Measurements from ENCODE around the gene SURF6.

Gene SURF6

GRCh38 chr9:133369933-133370332 lies 33.9 kb upstream of the SURF6 start:
- ChIA-PET POLR2A (interaction anchor here (1.7 kb wide), 1 partner anchor 22 kb away, joined by 6 read pairs; the partner anchor contains the start of genes MED22 and RPL7A), CTCF (no interaction called here)
- DNase-seq (ENCODE audit: extremely low spot score): no peak
- TF ChIP-seq TARDBP (IDR thresholded peaks at IDR 0.05): no peak
- TF ChIP-seq HDGF (IDR thresholded peaks at IDR 0.05; ENCODE audit: borderline replicate concordance): no peak
- TF ChIP-seq NFRKB (IDR thresholded peaks at IDR 0.05): no peak
- TF ChIP-seq ELF4 (IDR thresholded peaks at IDR 0.05): no peak
- TF ChIP-seq ZNF384 (IDR thresholded peaks at IDR 0.05): no peak
- no peak for TF ChIP-seq L3MBTL2 (conservative IDR thresholded peaks at IDR 0.05)
- TF ChIP-seq ARNT (IDR thresholded peaks at IDR 0.05): no peak
- no peak for TF ChIP-seq SP1 (IDR thresholded peaks at IDR 0.05)

GRCh38 chr9:133369422-133369821 lies 33.4 kb upstream of the SURF6 start:
- TF ChIP-seq ARNT (IDR thresholded peaks at IDR 0.05) (no peak), SUZ12 (IDR thresholded peaks at IDR 0.05) (no peak), L3MBTL2 (conservative IDR thresholded peaks at IDR 0.05) (no peak), NFRKB (IDR thresholded peaks at IDR 0.05) (no peak), SP1 (IDR thresholded peaks at IDR 0.05) (no peak), ZNF384 (IDR thresholded peaks at IDR 0.05) (no peak), CTBP1 (IDR thresholded peaks at IDR 0.05; ENCODE audit: borderline replicate concordance) (no peak), PKNOX1 (IDR thresholded peaks at IDR 0.05) (no peak), HDGF (IDR thresholded peaks at IDR 0.05; ENCODE audit: borderline replicate concordance) (no peak), FOXM1 (IDR thresholded peaks at IDR 0.05; ENCODE audit: borderline replicate concordance) (no peak), BHLHE40 (IDR thresholded peaks at IDR 0.05; ENCODE audit: borderline replicate concordance) (no peak), FOXK2 (IDR thresholded peaks at IDR 0.05) (no peak)
- DNase-seq (ENCODE audit: extremely low spot score): no peak
- ChIA-PET CTCF (no interaction called here), POLR2A (interaction anchor here (0.5 kb wide), 1 partner anchor 9 kb away, joined by 3 read pairs; no protein-coding TSS in a partner anchor)

GRCh38 chr9:133368249-133368881 lies 32.4 kb upstream of the SURF6 start:
- CTCF ChIA-PET: no interaction called here
- TF ChIP-seq SUZ12 (IDR thresholded peaks at IDR 0.05) (no peak), NFRKB (IDR thresholded peaks at IDR 0.05) (no peak), ZNF384 (IDR thresholded peaks at IDR 0.05) (no peak), HDGF (IDR thresholded peaks at IDR 0.05; ENCODE audit: borderline replicate concordance) (no peak), L3MBTL2 (conservative IDR thresholded peaks at IDR 0.05) (no peak), FOXM1 (IDR thresholded peaks at IDR 0.05; ENCODE audit: borderline replicate concordance) (no peak), BHLHE40 (IDR thresholded peaks at IDR 0.05; ENCODE audit: borderline replicate concordance) (no peak), LEF1 (IDR thresholded peaks at IDR 0.05; ENCODE audit: borderline replicate concordance) (no peak), FOXA1 (IDR thresholded peaks at IDR 0.05) (no peak), ARNT (IDR thresholded peaks at IDR 0.05) (no peak), SP1 (IDR thresholded peaks at IDR 0.05) (no peak), FOXK2 (IDR thresholded peaks at IDR 0.05) (no peak), PKNOX1 (IDR thresholded peaks at IDR 0.05) (no peak), TARDBP (IDR thresholded peaks at IDR 0.05) (no peak), CTBP1 (IDR thresholded peaks at IDR 0.05; ENCODE audit: borderline replicate concordance) (no peak), ELF4 (IDR thresholded peaks at IDR 0.05) (no peak)
- DNase-seq (ENCODE audit: extremely low spot score): no peak
- POLR2A ChIA-PET: interaction anchor here (0.6 to 1.2 kb wide), 2 partner anchors 9 to 20 kb away, joined by 3 to 5 read pairs; partner anchors contain the start of genes MED22 and RPL7A

- ChIA-PET POLR2A (interaction anchor here (1.2 kb wide), 1 partner anchor 20 kb away, joined by 5 read pairs; the partner anchor contains the start of genes MED22 and RPL7A), CTCF (no interaction called here)
- DNase-seq (ENCODE audit: extremely low spot score): no peak
- no peak for TF ChIP-seq FOXA1 (IDR thresholded peaks at IDR 0.05)
- TF ChIP-seq FOXM1 (IDR thresholded peaks at IDR 0.05; ENCODE audit: borderline replicate concordance): no peak
- TF ChIP-seq TARDBP (IDR thresholded peaks at IDR 0.05): no peak
- TF ChIP-seq L3MBTL2 (conservative IDR thresholded peaks at IDR 0.05): no peak
- TF ChIP-seq ARNT (IDR thresholded peaks at IDR 0.05): no peak
- no peak for TF ChIP-seq SUZ12 (IDR thresholded peaks at IDR 0.05)
- TF ChIP-seq NFRKB (IDR thresholded peaks at IDR 0.05): no peak
- TF ChIP-seq LEF1 (IDR thresholded peaks at IDR 0.05; ENCODE audit: borderline replicate concordance): no peak
- TF ChIP-seq PKNOX1 (IDR thresholded peaks at IDR 0.05): no peak
- no peak for TF ChIP-seq FOXK2 (IDR thresholded peaks at IDR 0.05)
- TF ChIP-seq SP1 (IDR thresholded peaks at IDR 0.05): no peak
- no peak for TF ChIP-seq ELF4 (IDR thresholded peaks at IDR 0.05)
- TF ChIP-seq BHLHE40 (IDR thresholded peaks at IDR 0.05; ENCODE audit: borderline replicate concordance): no peak
- no peak for TF ChIP-seq HDGF (IDR thresholded peaks at IDR 0.05; ENCODE audit: borderline replicate concordance)
Measured at GRCh38 chr9:133367778-133368177, 31.8 kb upstream of the SURF6 start.

GRCh38 chr9:133367221-133367620 lies 31.2 kb upstream of the SURF6 start:
- no peak for DNase-seq (ENCODE audit: extremely low spot score)
- ChIA-PET CTCF (no interaction called here), POLR2A (no interaction called here)
- no peak for TF ChIP-seq FOXK2 (IDR thresholded peaks at IDR 0.05)
- TF ChIP-seq LEF1 (IDR thresholded peaks at IDR 0.05; ENCODE audit: borderline replicate concordance): no peak

GRCh38 chr9:133366435-133366834 lies 30.4 kb upstream of the SURF6 start:
- POLR2A ChIA-PET: interaction anchor here (0.7 to 2.3 kb wide), 2 partner anchors 12 to 19 kb away, joined by 3 to 7 read pairs; partner anchors contain the start of genes MED22 and RPL7A
- no peak for DNase-seq (ENCODE audit: extremely low spot score)
- TF ChIP-seq HDGF (IDR thresholded peaks at IDR 0.05; ENCODE audit: borderline replicate concordance) (no peak), BHLHE40 (IDR thresholded peaks at IDR 0.05; ENCODE audit: borderline replicate concordance) (no peak), CTBP1 (IDR thresholded peaks at IDR 0.05; ENCODE audit: borderline replicate concordance) (no peak), SP1 (IDR thresholded peaks at IDR 0.05) (no peak), FOXA1 (IDR thresholded peaks at IDR 0.05) (no peak), ELF4 (IDR thresholded peaks at IDR 0.05) (no peak), TARDBP (IDR thresholded peaks at IDR 0.05) (no peak), ZNF384 (IDR thresholded peaks at IDR 0.05) (no peak), NFRKB (IDR thresholded peaks at IDR 0.05) (no peak), FOXM1 (IDR thresholded peaks at IDR 0.05; ENCODE audit: borderline replicate concordance) (no peak), PKNOX1 (IDR thresholded peaks at IDR 0.05) (no peak), ARNT (IDR thresholded peaks at IDR 0.05) (no peak), LEF1 (IDR thresholded peaks at IDR 0.05; ENCODE audit: borderline replicate concordance) (no peak), L3MBTL2 (conservative IDR thresholded peaks at IDR 0.05) (no peak)
- CTCF ChIA-PET: no interaction called here

All from HEK293T (cell line).